ENCODE measurements around the gene CHRNA10. TPM values are rescaled to one million over a fixed set of nuclear protein-coding genes. Genes with fewer than 3 reads are reported as not detected.

CHRNA10 gene
- polyA plus RNA-seq, 1 of the 3 experiments (the other 2 are of a cell fraction): 1.1 TPM

GRCh38 chr11:3666023-3666530, 5.1 kb downstream of the CHRNA10 start:
- Histone ChIP-seq H2AFZ (ENCODE audit: low read depth) (no peak overlapping the region), H3K36me3 (replicated peaks in 1 of 2; ENCODE audit: control insufficient read depth in 1 of 2, insufficient read depth in 2 of 2, low read length in 1 of 2) (peaks cover 0 to 32% of the 10 kb centered on the region in 2 experiments), H3K27ac (ENCODE audit: low read depth in 2 of 2, low read length in 1 of 2) (no peak overlapping the region), H4K20me1 (ENCODE audit: insufficient read depth) (no peaks in the 10 kb centered on the region), H3F3A (replicated peaks; ENCODE audit: insufficient read depth) (no peaks in the 10 kb centered on the region), H3K4me2 (no peak overlapping the region), H3K79me2 (ENCODE audit: insufficient read depth) (no peaks in the 10 kb centered on the region), H3K4me1 (ENCODE audit: control insufficient read depth in 1 of 2, insufficient read depth in 2 of 2, low read depth in 1 of 2, low read length in 1 of 2) (no peaks in the 10 kb centered on the region), H3K4me3 (ENCODE audit: low read depth in 2 of 2, low read length in 1 of 2) (no peak overlapping the region), H3K9me3 (no peaks in the 10 kb centered on the region), H3K27me3 (ENCODE audit: insufficient read depth) (no peaks in the 10 kb centered on the region), H3K9ac (no peak overlapping the region), H3K9me2 (no peaks in the 10 kb centered on the region)
- POLR2A ChIA-PET: no interaction called here
- 86% methylated on average over 10 of the region's 17 CpGs for WGBS (ENCODE audit: low lambda C conversion rate)
- CTCF ChIA-PET: interaction anchor here (0.9 kb wide), 1 partner anchor 17 kb away, joined by 3 read pairs; no protein-coding TSS in a partner anchor
- DNase-seq: no peak
- TF ChIP-seq NFIC (IDR thresholded peaks at IDR 0.05; ENCODE audit: borderline replicate concordance) (no peak), RAD21 (IDR thresholded peaks at IDR 0.05; ENCODE audit: low read length) (no peak), RXRA (IDR thresholded peaks at IDR 0.05; ENCODE audit: borderline replicate concordance, low read depth) (no peak), EZH2phosphoT487 (IDR thresholded peaks at IDR 0.05; ENCODE audit: borderline replicate concordance, low read depth) (no peak), GATA2 (CRISPR knock-in tag; IDR thresholded peaks at IDR 0.05) (no peak), TEAD4 (IDR thresholded peaks at IDR 0.05; ENCODE audit: borderline replicate concordance, insufficient read depth) (no peak), REST (IDR thresholded peaks at IDR 0.05; ENCODE audit: low read depth, low read length) (no peak), FOSL2 (IDR thresholded peaks at IDR 0.05; ENCODE audit: borderline replicate concordance, low read depth) (no peak), TCF12 (IDR thresholded peaks at IDR 0.05) (no peak), NRF1 (IDR thresholded peaks at IDR 0.05; ENCODE audit: low read depth, low read length) (no peak), CHD2 (IDR thresholded peaks at IDR 0.05; ENCODE audit: low read length, partially characterized antibody) (no peak), TAF1 (IDR thresholded peaks at IDR 0.05; ENCODE audit: borderline replicate concordance, low read depth, low read length) (no peak), RCOR1 (IDR thresholded peaks at IDR 0.05; ENCODE audit: low read length) (no peak), MEF2A (IDR thresholded peaks at IDR 0.05; ENCODE audit: borderline replicate concordance, low read depth) (no peak), PBX3 (IDR thresholded peaks at IDR 0.05) (no peak), SIN3A (IDR thresholded peaks at IDR 0.05; ENCODE audit: borderline replicate concordance, low read depth, low read length) (no peak)

Measured in SK-N-SH (cell line).